Neural cell (in vitro differentiated cells): ENCODE results near the gene CRCP. TPM values are rescaled to one million over a fixed set of nuclear protein-coding genes. Genes with fewer than 3 reads are reported as not detected.

ENCODE experiments used
- H2AFZ ChIP-seq: fragments of 200-600, 300-800 bp; sonication (generic), shearing (Covaris generic); 2 replicates; pipeline ENCODE4 v1.6.0; 2014; ENCODE audit warnings: low read depth, mild to moderate bottlenecking, antibody characterized with exemption, low read length, moderate library complexity
- H3F3A ChIP-seq: fragments of 200-600 bp; shearing (Covaris generic); 2 replicates; pipeline ENCODE4 v1.6.1; 2016; ENCODE audit warnings: mild to moderate bottlenecking, moderate library complexity, mixed read lengths, antibody characterized with exemption, low read length; ENCODE audit not compliant: insufficient read depth, poor library complexity, severe bottlenecking
- H3K27ac ChIP-seq: fragments of 200-600, 300-800 bp; sonication (generic), shearing (Covaris generic); 2 replicates; pipeline ENCODE4 v1.5.1; 2014; ENCODE audit warnings: mild to moderate bottlenecking, low read length, moderate library complexity
- H3K27me3 ChIP-seq: fragments of 300-800, 200-600 bp; sonication (generic), shearing (Covaris generic); 2 replicates; pipeline ENCODE4 v1.6.0; 2014; ENCODE audit warnings: mild to moderate bottlenecking, low read depth, low read length, moderate library complexity; ENCODE audit not compliant: insufficient read depth
- H3K36me3 ChIP-seq: fragments of 300-800, 200-600 bp; sonication (generic), shearing (Covaris generic); 2 replicates; pipeline ENCODE4 v1.5.1; 2014; ENCODE audit warnings: mild to moderate bottlenecking, antibody characterized with exemption, low read length, moderate library complexity; ENCODE audit not compliant: insufficient read depth
- H3K4me2 ChIP-seq: fragments of 300-800, 200-600 bp; sonication (generic), shearing (Covaris generic); 2 replicates; pipeline ENCODE4 v1.6.0; 2014; ENCODE audit warnings: mild to moderate bottlenecking, low read length
- H3K4me3 ChIP-seq: fragments of 300-800, 200-600 bp; sonication (generic), shearing (Covaris generic); 2 replicates; pipeline ENCODE4 v1.5.1; 2014; ENCODE audit warnings: mild to moderate bottlenecking, low read length, moderate library complexity
- H3K79me2 ChIP-seq: fragments of 200-600 bp; shearing (Covaris generic); replicated peaks from 2 replicates; pipeline ENCODE4 v1.6.0; 2014; ENCODE audit warnings: mild to moderate bottlenecking, low read length, moderate library complexity; ENCODE audit not compliant: insufficient read depth
- H3K9ac ChIP-seq: fragments of 300-800, 200-600 bp; sonication (generic), shearing (Covaris generic); 2 replicates; pipeline ENCODE4 v1.6.1; 2016; ENCODE audit warnings: mild to moderate bottlenecking, low read length, mixed read lengths
- H3K9me2 ChIP-seq: fragments of 200-600 bp; shearing (Covaris generic); 2 replicates; pipeline ENCODE4 v1.6.1; 2016; ENCODE audit warnings: mild to moderate bottlenecking, low read length, mixed read lengths; ENCODE audit not compliant: insufficient read depth
- H3K9me3 ChIP-seq: fragments of 200-600, 300-800 bp; sonication (generic), shearing (Covaris generic); 2 replicates; pipeline ENCODE4 v1.6.1; 2016; ENCODE audit warnings: mild to moderate bottlenecking, mixed run types, low read length, moderate library complexity, mixed read lengths
- H4K20me1 ChIP-seq: fragments of 200-600 bp; shearing (Covaris generic); 2 replicates; pipeline ENCODE4 v1.6.1; 2016; ENCODE audit warnings: mild to moderate bottlenecking, mixed run types; ENCODE audit not compliant: insufficient read depth
- CTCF ChIP-seq: fragments of 450-650 bp; IDR thresholded peaks from 2 replicates; pipeline ENCODE4 v1.5.1; 2014; ENCODE audit warnings: antibody characterized with exemption, mild to moderate bottlenecking, moderate library complexity; ENCODE audit not compliant: poor library complexity, severe bottlenecking
- EP300 ChIP-seq: fragments of 450-650 bp; conservative IDR thresholded peaks from 2 replicates; pipeline ENCODE4 v1.6.1; 2014; ENCODE audit warnings: antibody characterized with exemption, mild to moderate bottlenecking, moderate library complexity; ENCODE audit not compliant: poor library complexity, severe bottlenecking
- EZH2 ChIP-seq: fragments of 200-600, 300-800 bp; shearing (Covaris generic), sonication (generic); IDR thresholded peaks from 2 replicates; pipeline ENCODE4 v1.6.1; 2014; ENCODE audit warnings: antibody characterized with exemption, low read length, borderline replicate concordance, mild to moderate bottlenecking; ENCODE audit not compliant: insufficient read depth, poor library complexity, severe bottlenecking
- MXI1 ChIP-seq: fragments of 450-650 bp; conservative IDR thresholded peaks from 2 replicates; pipeline ENCODE4 v1.6.1; 2014; ENCODE audit warnings: antibody characterized with exemption, mild to moderate bottlenecking; ENCODE audit not compliant: poor library complexity, severe bottlenecking
- POLR2AphosphoS5 ChIP-seq: IDR thresholded peaks from 2 replicates; pipeline ENCODE4 v1.6.1; 2012
- RAD21 ChIP-seq: fragments of 450-650 bp; conservative IDR thresholded peaks from 2 replicates; pipeline ENCODE4 v1.6.1; 2014; ENCODE audit warnings: antibody characterized with exemption, mild to moderate bottlenecking, moderate library complexity
- REST ChIP-seq: IDR thresholded peaks from 2 replicates; pipeline ENCODE4 v1.6.1; 2012; ENCODE audit warnings: borderline replicate concordance
- SMC3 ChIP-seq: fragments of 450-650 bp; conservative IDR thresholded peaks from 2 replicates; pipeline ENCODE4 v1.6.1; 2014; ENCODE audit warnings: antibody characterized with exemption, mild to moderate bottlenecking, moderate library complexity; ENCODE audit not compliant: poor library complexity
- TAF1 ChIP-seq: IDR thresholded peaks from 2 replicates; pipeline ENCODE4 v1.6.1; 2012; ENCODE audit warnings: low read depth
- polyA plus RNA-seq: library from polyadenylated mRNA; depleted of rRNA; stranded (reverse); fragments of >200 nt; gene quantifications from 2 replicates; pipeline ENCODE4 v1.2.3, GENCODE V29; 2014

Gene CRCP
- polyA plus RNA-seq, 1 donor from 2014 or later: 53.6 TPM

- H3K4me2 ChIP-seq: no peak overlapping the region
- H4K20me1 ChIP-seq: no peaks in the 10 kb centered on the region
- H3K36me3 ChIP-seq: no peaks in the 10 kb centered on the region
- no peaks in the 10 kb centered on the region for H3K9me3 ChIP-seq
- TF ChIP-seq RAD21 (no peak), SMC3 (no peak), POLR2AphosphoS5 (no peak), TAF1 (no peak), CTCF (no peak), EP300 (no peak), MXI1 (no peak)
- H3K27ac ChIP-seq: no peak overlapping the region
- no peaks in the 10 kb centered on the region for H3K9me2 ChIP-seq
- H3K79me2 ChIP-seq: no peaks in the 10 kb centered on the region
- H3F3A ChIP-seq: no peaks in the 10 kb centered on the region
- no peak overlapping the region for H2AFZ ChIP-seq
- H3K27me3 ChIP-seq: no peaks in the 10 kb centered on the region
- no peak overlapping the region for H3K9ac ChIP-seq
- no peak overlapping the region for H3K4me3 ChIP-seq
These were observed 83.8 kb downstream of the CRCP start for GRCh38 chr7:66198469-66198868.

- TF ChIP-seq TAF1: no peak
- TF ChIP-seq SMC3: no peak
- no peak for TF ChIP-seq EZH2
- TF ChIP-seq MXI1: no peak
- no peak for TF ChIP-seq REST
- TF ChIP-seq EP300: no peak
- TF ChIP-seq RAD21: no peak
- no peak for TF ChIP-seq POLR2AphosphoS5
- no peak for TF ChIP-seq CTCF
- no peaks in the 10 kb centered on the region for H3K36me3 ChIP-seq
- H3K79me2 ChIP-seq: no peaks in the 10 kb centered on the region
- no peaks in the 10 kb centered on the region for H3K9me3 ChIP-seq
- H3K27me3 ChIP-seq: no peaks in the 10 kb centered on the region
- H3K4me2 ChIP-seq: no peak overlapping the region
- H3K9ac ChIP-seq: no peak overlapping the region
- H3K27ac ChIP-seq: no peak overlapping the region
- H3F3A ChIP-seq: no peaks in the 10 kb centered on the region
- no peak overlapping the region for H3K4me3 ChIP-seq
- H2AFZ ChIP-seq: no peak overlapping the region
- H4K20me1 ChIP-seq: no peaks in the 10 kb centered on the region
- H3K9me2 ChIP-seq: no peaks in the 10 kb centered on the region
These were observed 84.3 kb downstream of the CRCP start for GRCh38 chr7:66198956-66199355.
